ENCODE measurements around the gene ACER2.

Gene ACER2

DNA sequence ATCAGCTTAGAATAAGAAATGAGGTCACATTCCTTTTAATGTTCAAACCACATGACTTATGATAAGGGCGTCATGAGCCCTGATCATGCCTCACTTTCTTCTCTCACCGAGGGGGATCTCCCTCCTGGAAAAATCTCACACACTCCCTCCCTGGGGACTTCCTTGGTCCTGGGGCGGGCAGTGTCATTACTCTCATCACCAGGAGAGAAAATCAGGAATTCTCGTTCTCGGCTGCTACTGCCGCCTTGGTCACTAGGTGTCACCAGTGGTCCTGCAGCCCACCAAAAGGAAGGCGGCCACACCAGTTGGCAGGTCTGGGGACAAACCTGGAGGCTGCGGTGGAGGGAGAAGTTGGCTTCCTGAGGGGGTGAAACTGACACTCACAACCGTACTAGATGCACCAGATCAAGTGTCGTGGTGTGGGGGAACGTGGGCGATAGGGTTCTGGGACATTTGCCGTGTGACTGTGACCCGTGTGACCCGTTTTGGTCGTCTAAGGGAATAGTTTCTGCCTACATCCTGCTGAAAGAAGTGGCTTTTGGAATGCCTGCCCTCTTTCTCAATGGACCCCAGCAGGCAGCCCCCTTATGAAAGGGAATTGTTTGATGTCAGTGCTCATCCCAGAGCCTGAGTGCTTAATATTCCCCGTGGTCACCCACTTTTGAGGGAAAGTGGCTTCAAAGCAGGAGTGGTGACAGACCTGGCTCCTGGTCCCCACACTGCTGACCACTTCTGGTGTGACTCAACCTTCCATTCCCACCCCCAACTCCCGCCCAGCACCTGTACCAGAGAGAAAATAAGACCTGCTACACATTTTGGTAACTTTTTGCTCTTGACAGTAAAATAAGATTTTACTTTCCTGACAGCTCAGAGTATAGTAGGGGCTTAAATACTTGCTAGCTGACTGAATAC lies 63.2 kb downstream of the ACER2 start:
- Histone ChIP-seq H3K79me2 (no peaks in the 10 kb centered on the region), H3K27me3 (ENCODE audit: control insufficient read depth, insufficient read depth, low read length) (no peaks in the 10 kb centered on the region), H2AFZ (peak overlapping the region; percentile 53), H3K9ac (no peak overlapping the region), H3K9me3 (ENCODE audit: control insufficient read depth, low read length) (no peaks in the 10 kb centered on the region), H3K4me3 (ENCODE audit: low read depth, low read length) (no peak overlapping the region), H3K36me3 (ENCODE audit: control insufficient read depth, insufficient read depth, low read length) (no peaks in the 10 kb centered on the region), H3K4me2 (ENCODE audit: low read length) (peak overlapping the region; percentile 42), H3K4me1 (no peaks in the 10 kb centered on the region), H3K27ac (no peak overlapping the region)
- TF ChIP-seq, protein P1, sequence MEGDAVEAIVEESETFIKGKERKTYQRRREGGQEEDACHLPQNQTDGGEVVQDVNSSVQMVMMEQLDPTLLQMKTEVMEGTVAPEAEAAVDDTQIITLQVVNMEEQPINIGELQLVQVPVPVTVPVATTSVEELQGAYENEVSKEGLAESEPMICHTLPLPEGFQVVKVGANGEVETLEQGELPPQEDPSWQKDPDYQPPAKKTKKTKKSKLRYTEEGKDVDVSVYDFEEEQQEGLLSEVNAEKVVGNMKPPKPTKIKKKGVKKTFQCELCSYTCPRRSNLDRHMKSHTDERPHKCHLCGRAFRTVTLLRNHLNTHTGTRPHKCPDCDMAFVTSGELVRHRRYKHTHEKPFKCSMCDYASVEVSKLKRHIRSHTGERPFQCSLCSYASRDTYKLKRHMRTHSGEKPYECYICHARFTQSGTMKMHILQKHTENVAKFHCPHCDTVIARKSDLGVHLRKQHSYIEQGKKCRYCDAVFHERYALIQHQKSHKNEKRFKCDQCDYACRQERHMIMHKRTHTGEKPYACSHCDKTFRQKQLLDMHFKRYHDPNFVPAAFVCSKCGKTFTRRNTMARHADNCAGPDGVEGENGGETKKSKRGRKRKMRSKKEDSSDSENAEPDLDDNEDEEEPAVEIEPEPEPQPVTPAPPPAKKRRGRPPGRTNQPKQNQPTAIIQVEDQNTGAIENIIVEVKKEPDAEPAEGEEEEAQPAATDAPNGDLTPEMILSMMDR (IDR thresholded peaks at IDR 0.05) = peak; percentile 55

DNA sequence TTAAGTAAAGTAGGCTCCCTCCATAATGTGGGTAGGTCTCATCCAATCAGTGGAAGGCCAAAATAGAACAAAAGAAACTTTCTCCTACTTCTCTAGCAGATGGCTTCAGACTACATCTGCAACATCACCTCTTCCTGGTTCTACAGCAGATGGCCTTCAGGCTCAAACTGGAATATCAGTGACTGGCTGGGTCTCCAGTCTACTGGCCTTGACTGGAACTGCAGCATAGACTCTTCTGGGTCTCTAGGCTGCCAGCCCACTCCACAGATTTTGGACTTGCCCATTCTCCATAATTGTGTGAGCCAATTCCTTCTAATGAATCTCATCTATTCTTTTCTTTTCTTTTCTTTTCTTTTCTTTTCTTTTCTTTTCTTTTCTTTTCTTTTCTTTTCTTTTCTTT lies 64.8 kb downstream of the ACER2 start:
- H3K27ac ChIP-seq = no peak overlapping the region
- TF ChIP-seq, protein P1 (IDR thresholded peaks at IDR 0.05) = no peak
- H3K4me2 ChIP-seq (ENCODE audit: low read length) = no peak overlapping the region
- H2AFZ ChIP-seq = no peak overlapping the region
- H3K4me3 ChIP-seq (ENCODE audit: low read depth, low read length) = no peak overlapping the region
- no peaks in the 10 kb centered on the region for H3K36me3 ChIP-seq (ENCODE audit: control insufficient read depth, insufficient read depth, low read length)
- H3K4me1 ChIP-seq = no peaks in the 10 kb centered on the region
- no peaks in the 10 kb centered on the region for H3K27me3 ChIP-seq (ENCODE audit: control insufficient read depth, insufficient read depth, low read length)
- no peaks in the 10 kb centered on the region for H3K9me3 ChIP-seq (ENCODE audit: control insufficient read depth, low read length)
- no peak overlapping the region for H3K9ac ChIP-seq
- H3K79me2 ChIP-seq = no peaks in the 10 kb centered on the region

DNA sequence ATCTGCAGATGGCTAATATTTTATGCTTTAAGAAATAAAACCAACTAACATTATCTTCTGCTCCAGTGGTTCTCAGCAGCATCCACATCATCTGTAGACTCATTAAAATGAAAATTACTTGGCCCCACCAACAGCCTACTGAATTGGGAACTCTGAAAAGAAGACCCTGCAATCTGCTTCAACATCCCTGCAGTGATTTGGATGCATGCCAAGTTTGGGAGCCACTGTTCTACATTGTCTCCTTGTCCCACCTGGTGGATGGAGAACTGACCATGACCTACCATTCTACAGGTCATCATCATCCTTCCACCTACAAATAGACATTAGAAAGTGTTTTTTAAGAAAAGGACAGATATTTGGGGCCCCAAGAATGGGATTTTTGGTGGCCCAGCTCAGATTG lies 71.1 kb downstream of the ACER2 start:
- no peaks in the 10 kb centered on the region for H3K4me1 ChIP-seq
- no peak overlapping the region for H3K4me3 ChIP-seq (ENCODE audit: low read depth, low read length)
- no peaks in the 10 kb centered on the region for H3K27me3 ChIP-seq (ENCODE audit: control insufficient read depth, insufficient read depth, low read length)
- H3K36me3 ChIP-seq (ENCODE audit: control insufficient read depth, insufficient read depth, low read length) = no peaks in the 10 kb centered on the region
- no peak overlapping the region for H3K27ac ChIP-seq
- TF ChIP-seq, protein P1 (IDR thresholded peaks at IDR 0.05) = no peak
- no peak overlapping the region for H3K9ac ChIP-seq
- H3K4me2 ChIP-seq (ENCODE audit: low read length) = no peak overlapping the region
- H3K9me3 ChIP-seq (ENCODE audit: control insufficient read depth, low read length) = no peaks in the 10 kb centered on the region
- no peaks in the 10 kb centered on the region for H3K79me2 ChIP-seq
- no peak overlapping the region for H2AFZ ChIP-seq

DNA sequence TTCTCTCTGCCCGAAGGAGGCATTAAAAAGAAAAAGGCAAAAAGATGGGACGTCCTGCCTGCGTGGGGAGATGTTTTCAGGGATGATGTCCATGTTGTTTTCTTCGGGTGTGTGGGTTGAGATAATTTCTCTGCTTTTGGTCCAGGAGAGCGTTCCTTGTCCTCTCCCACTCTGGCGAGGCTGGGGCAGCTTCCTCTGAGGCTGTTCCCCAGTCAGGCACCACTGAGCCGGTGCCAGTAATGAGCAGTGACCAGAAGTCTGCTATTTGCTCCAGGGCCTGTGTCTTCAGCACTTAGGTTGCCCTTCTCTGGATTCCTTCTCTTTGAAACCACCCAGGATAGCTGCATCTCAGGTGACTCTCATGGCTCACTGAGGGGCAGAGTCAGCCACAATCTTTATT lies 71.5 kb downstream of the ACER2 start:
- TF ChIP-seq, protein P1 (IDR thresholded peaks at IDR 0.05) = no peak
- Histone ChIP-seq H3K4me3 (ENCODE audit: low read depth, low read length) (no peak overlapping the region), H3K27ac (no peak overlapping the region), H3K9me3 (ENCODE audit: control insufficient read depth, low read length) (no peaks in the 10 kb centered on the region), H3K79me2 (no peaks in the 10 kb centered on the region), H3K9ac (no peak overlapping the region), H3K36me3 (ENCODE audit: control insufficient read depth, insufficient read depth, low read length) (no peaks in the 10 kb centered on the region), H3K27me3 (ENCODE audit: control insufficient read depth, insufficient read depth, low read length) (no peaks in the 10 kb centered on the region), H2AFZ (no peak overlapping the region), H3K4me2 (ENCODE audit: low read length) (no peak overlapping the region), H3K4me1 (no peaks in the 10 kb centered on the region)

Measured in parathyroid adenoma (tissue), 2 donors.